Esophagus squamous epithelium (tissue), 5 donors: Measurements from ENCODE around the gene SLC7A9. TPM values are rescaled to one million over a fixed set of nuclear protein-coding genes. Genes with fewer than 3 reads are reported as not detected.

ENCODE experiments used
- DNase-seq: peaks from one replicate; lab custom pipeline; 2025; lab: John Stamatoyannopoulos, UW
- H3K27ac ChIP-seq, 4 donors: fragments of 200-600 bp; sonication (generic); one replicate each; pipeline ENCODE4 v1.5.1; 2016 to 2019; ENCODE audit warnings: mild to moderate bottlenecking in 1 of 4
- H3K27me3 ChIP-seq, 4 donors: fragments of 200-600 bp; sonication (generic); 1 replicate in 3 of 4; 2 replicates in 1 of 4; pipeline versions ENCODE4 v1.5.1 to v1.6.0; 2017 to 2021; ENCODE audit warnings: antibody characterized with exemption in 1 of 4
- H3K36me3 ChIP-seq, 3 donors: fragments of 200-600 bp; sonication (generic); one replicate each; pipeline ENCODE4 v1.5.1; 2016 to 2019
- H3K4me1 ChIP-seq, 3 donors: fragments of 200-600 bp; sonication (generic); one replicate each; pipeline ENCODE4 v1.5.1; 2017 to 2019
- H3K4me3 ChIP-seq, 4 donors: fragments of 200-600 bp; sonication (generic); 1 replicate in 3 of 4; 2 replicates in 1 of 4; pipeline ENCODE4 v1.5.1; 2016 to 2019; ENCODE audit warnings: mild to moderate bottlenecking in 2 of 4, moderate library complexity in 1 of 4
- H3K9me3 ChIP-seq, 3 donors: fragments of 200-600 bp; sonication (generic); one replicate each; pipeline ENCODE4 v1.5.1; 2016 to 2019
- POLR2A ChIP-seq, 4 donors: fragments of 450-650 bp; IDR thresholded peaks; one replicate each; pipeline ENCODE4 v1.6.1; 2017; ENCODE audit warnings: antibody characterized with exemption in 4 of 4, mild to moderate bottlenecking in 4 of 4, moderate library complexity in 3 of 4
- WGBS, 2 donors: methylation state at CpG; one replicate each; pipeline ENCODE4 v1.1.5; 2018; 5-methylcytosine and 5-hydroxymethylcytosine counted together
- intact Hi-C: fragments of 100-400 bp; cut with DNase I; formaldehyde crosslinking; loops from one replicate; pipeline ENCODE4 v1.15.0; 2022
- total RNA-seq, 4 donors: library from RNA; depleted of rRNA; stranded (reverse); fragments of >200 nt; gene quantifications; one replicate each; pipeline ENCODE4 v1.1.0, GENCODE V29; 2016
- TF ChIP-seq, protein P1 (sequence below), 6 experiments: fragments of 450-650 bp in 4 of 6; fragments of 200-600 bp in 2 of 6; sonication (generic) in 2 of 6; IDR thresholded peaks; one replicate each; pipeline ENCODE4 v1.5.1; 2016 to 2019; ENCODE audit warnings: antibody characterized with exemption in 6 of 6, mild to moderate bottlenecking in 4 of 6, moderate library complexity in 4 of 6
- donor health status: DM: yes; HTN: yes; CAD: no.

Gene SLC7A9
- total RNA-seq, 4 donors from 2014 or later: 0.19 TPM; not detected in 3

GRCh38 chr19:32866564-32867265 is 2.9 kb downstream of the SLC7A9 start:
- WGBS, 2 donors: 89 to 100% methylated on average over 4 to 5 of the region's 12 CpGs
- Histone ChIP-seq H3K27ac (no peak overlapping the region), H3K4me3 (no peak overlapping the region), H3K4me1 (no peaks in the 10 kb centered on the region), H3K9me3 (no peaks in the 10 kb centered on the region), H3K36me3 (no peaks in the 10 kb centered on the region), H3K27me3 (no peaks in the 10 kb centered on the region)
- no peak for TF ChIP-seq POLR2A (IDR thresholded peaks at IDR 0.05)
- TF ChIP-seq, protein P1, sequence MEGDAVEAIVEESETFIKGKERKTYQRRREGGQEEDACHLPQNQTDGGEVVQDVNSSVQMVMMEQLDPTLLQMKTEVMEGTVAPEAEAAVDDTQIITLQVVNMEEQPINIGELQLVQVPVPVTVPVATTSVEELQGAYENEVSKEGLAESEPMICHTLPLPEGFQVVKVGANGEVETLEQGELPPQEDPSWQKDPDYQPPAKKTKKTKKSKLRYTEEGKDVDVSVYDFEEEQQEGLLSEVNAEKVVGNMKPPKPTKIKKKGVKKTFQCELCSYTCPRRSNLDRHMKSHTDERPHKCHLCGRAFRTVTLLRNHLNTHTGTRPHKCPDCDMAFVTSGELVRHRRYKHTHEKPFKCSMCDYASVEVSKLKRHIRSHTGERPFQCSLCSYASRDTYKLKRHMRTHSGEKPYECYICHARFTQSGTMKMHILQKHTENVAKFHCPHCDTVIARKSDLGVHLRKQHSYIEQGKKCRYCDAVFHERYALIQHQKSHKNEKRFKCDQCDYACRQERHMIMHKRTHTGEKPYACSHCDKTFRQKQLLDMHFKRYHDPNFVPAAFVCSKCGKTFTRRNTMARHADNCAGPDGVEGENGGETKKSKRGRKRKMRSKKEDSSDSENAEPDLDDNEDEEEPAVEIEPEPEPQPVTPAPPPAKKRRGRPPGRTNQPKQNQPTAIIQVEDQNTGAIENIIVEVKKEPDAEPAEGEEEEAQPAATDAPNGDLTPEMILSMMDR (IDR thresholded peaks at IDR 0.05): no peak
- no peak for DNase-seq
- intact Hi-C loops: no loop called here

GRCh38 chr19:32866061-32866460 is 3.5 kb downstream of the SLC7A9 start:
- no peak for TF ChIP-seq POLR2A (IDR thresholded peaks at IDR 0.05)
- TF ChIP-seq, protein P1 (IDR thresholded peaks at IDR 0.05): no peak
- intact Hi-C loops: no loop called here

GRCh38 chr19:32865326-32865725 is 4.2 kb downstream of the SLC7A9 start:
- TF ChIP-seq, protein P1 (IDR thresholded peaks at IDR 0.05): no peak
- no peak for TF ChIP-seq POLR2A (IDR thresholded peaks at IDR 0.05)
- Histone ChIP-seq H3K36me3 (no peaks in the 10 kb centered on the region), H3K27me3 (no peaks in the 10 kb centered on the region), H3K27ac (no peak overlapping the region), H3K4me1 (no peaks in the 10 kb centered on the region), H3K4me3 (no peak overlapping the region), H3K9me3 (no peaks in the 10 kb centered on the region)
- intact Hi-C loops: no loop called here
- 73% methylated on average over 5 of the region's 6 CpGs; no CpG with 5 or more reads in 1 of the 2 donors for WGBS, 2 donors
- no peak for DNase-seq

More at GRCh38 chr19:32866061-32866460, 3.5 kb downstream of the SLC7A9 start:
- no peak for DNase-seq
- no peaks in the 10 kb centered on the region for H3K27me3 ChIP-seq
- H3K27ac ChIP-seq: no peak overlapping the region
- H3K9me3 ChIP-seq: no peaks in the 10 kb centered on the region
- no peak overlapping the region for H3K4me3 ChIP-seq
- 81 to 93% methylated on average over 4 to 7 of the region's 7 CpGs for WGBS, 2 donors
- no peaks in the 10 kb centered on the region for H3K4me1 ChIP-seq
- H3K36me3 ChIP-seq: no peaks in the 10 kb centered on the region

DNA sequence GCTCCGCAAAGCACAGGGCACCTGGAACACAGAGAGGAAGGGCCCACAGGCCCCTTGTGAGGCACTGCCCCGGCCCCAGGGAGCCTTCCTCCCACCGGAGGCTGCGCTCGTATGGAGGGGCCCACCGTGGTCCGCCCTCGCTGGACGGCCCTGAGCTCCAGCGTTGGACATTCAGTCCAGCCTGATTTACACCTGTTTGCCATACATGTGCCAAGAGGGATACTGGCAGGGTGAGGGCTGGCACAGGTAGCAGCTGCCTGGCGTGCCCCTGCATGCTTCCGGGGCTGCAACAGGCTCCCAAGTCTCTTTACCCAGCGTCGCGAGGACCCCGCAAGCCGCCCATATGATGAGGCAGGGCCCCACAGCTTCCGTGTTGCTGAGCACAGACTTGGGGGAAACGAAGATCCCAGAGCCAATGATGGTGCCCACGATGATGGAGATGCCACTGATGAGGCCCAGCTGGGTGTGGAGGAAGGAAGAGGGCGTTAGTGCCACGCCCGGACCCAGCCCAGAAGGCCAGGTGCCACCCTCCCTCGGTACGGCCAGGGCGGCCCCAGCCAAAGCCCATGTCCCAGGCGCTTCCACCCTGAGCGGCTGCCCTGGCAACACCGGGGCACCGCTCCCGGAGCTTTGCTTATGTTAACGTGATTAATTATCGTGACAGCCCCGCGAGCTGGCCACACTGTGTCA is 5.1 kb downstream of the SLC7A9 start:
- Histone ChIP-seq H3K27ac (no peak overlapping the region), H3K36me3 (no peaks in the 10 kb centered on the region), H3K27me3 (no peaks in the 10 kb centered on the region), H3K4me1 (no peaks in the 10 kb centered on the region), H3K9me3 (no peaks in the 10 kb centered on the region), H3K4me3 (no peak overlapping the region)
- 66 to 68% methylated on average over 12 to 14 of the region's 35 CpGs for WGBS, 2 donors
- intact Hi-C loops: no loop called here
- TF ChIP-seq, protein P1 (IDR thresholded peaks at IDR 0.05): no peak
- TF ChIP-seq POLR2A (IDR thresholded peaks at IDR 0.05): no peak
- DNase-seq: no peak

GRCh38 chr19:32863841-32864240 is 5.7 kb downstream of the SLC7A9 start:
- no peak overlapping the region for H3K27ac ChIP-seq
- no peak for TF ChIP-seq POLR2A (IDR thresholded peaks at IDR 0.05)
- TF ChIP-seq, protein P1 (IDR thresholded peaks at IDR 0.05): no peak
- intact Hi-C loops: no loop called here
- no peaks in the 10 kb centered on the region for H3K36me3 ChIP-seq
- H3K4me1 ChIP-seq: no peaks in the 10 kb centered on the region
- no peak overlapping the region for H3K4me3 ChIP-seq
- H3K27me3 ChIP-seq: no peaks in the 10 kb centered on the region
- no peaks in the 10 kb centered on the region for H3K9me3 ChIP-seq
- DNase-seq: no peak
- 83 to 100% methylated on average over 1 to 6 of the region's 13 CpGs for WGBS, 2 donors
